GM19452 (cell line): Measurements from ENCODE around the gene GOT2.
"Not testable (repeated sequence)": the region's sequence is repeated elsewhere in the genome, so short reads cannot be mapped to it uniquely, and the experiment has no call there.

ENCODE experiments used
- ATAC-seq: cut with Tn5 transposase; IDR thresholded peaks from one replicate; pipeline ENCODE4 v1.9.1; 2021; ENCODE audit not compliant: unreplicated experiment

Gene GOT2

GRCh38 chr16:58733671-58734458 lies at the start of gene GOT2:
GOT2 (minus strand) TSS chr16:58734316; CDS start chr16:58734228, 88 bp downstream.
- ATAC-seq, result peak; percentile 93

GRCh38 chr16:58779291-58779690 lies 45.2 kb upstream of the GOT2 start:
- not testable (repeated sequence) for ATAC-seq

- no peak for ATAC-seq
These were observed 39.8 kb upstream of the GOT2 start for GRCh38 chr16:58773870-58774269.

- ATAC-seq, result no peak
These were observed 34.0 kb upstream of the GOT2 start for GRCh38 chr16:58768145-58768544.

GRCh38 chr16:58767581-58767980 lies 33.5 kb upstream of the GOT2 start:
- no peak for ATAC-seq

GRCh38 chr16:58756650-58757332 lies 22.7 kb upstream of the GOT2 start:
- ATAC-seq, result no peak

GRCh38 chr16:58755989-58756649 lies 22.0 kb upstream of the GOT2 start:
- peak; percentile 97 for ATAC-seq

GRCh38 chr16:58753711-58754134 lies 19.6 kb upstream of the GOT2 start:
- no peak for ATAC-seq

- no peak for ATAC-seq
These were observed 10.4 kb upstream of the GOT2 start for GRCh38 chr16:58744497-58744896.

GRCh38 chr16:58741976-58742375 lies 7.9 kb upstream of the GOT2 start:
- no peak for ATAC-seq

GRCh38 chr16:58741166-58741565 lies 7.0 kb upstream of the GOT2 start:
- ATAC-seq, result no peak

GRCh38 chr16:58738672-58739296 lies 4.7 kb upstream of the GOT2 start:
- no peak for ATAC-seq

GRCh38 chr16:58736341-58736740 lies 2.2 kb upstream of the GOT2 start:
- not testable (repeated sequence) for ATAC-seq

GRCh38 chr16:58734459-58734787 lies 307 bp upstream of the GOT2 start:
- no peak for ATAC-seq

GRCh38 chr16:58733248-58733670 lies 857 bp downstream of the GOT2 start:
- no peak for ATAC-seq

- ATAC-seq, result peak; percentile 51
These were observed 1.4 kb downstream of the GOT2 start for GRCh38 chr16:58732545-58733247.

GRCh38 chr16:58730724-58731370 lies 3.3 kb downstream of the GOT2 start:
- ATAC-seq, result no peak

GRCh38 chr16:58727796-58728568 lies 6.1 kb downstream of the GOT2 start:
- no peak for ATAC-seq

- ATAC-seq, result no peak
These were observed 6.9 kb downstream of the GOT2 start for GRCh38 chr16:58727028-58727781.
